22Rv1 (cell line): ENCODE measurements around the gene CRELD2.

Experiments
- ZFX ChIP-seq: fragments of 450-650 bp; IDR thresholded peaks from 2 replicates; pipeline ENCODE4 v1.6.1; 2017; ENCODE audit warnings: antibody characterized with exemption, borderline replicate concordance
- TF ChIP-seq, protein P1 (sequence below): fragments of 450-650 bp; IDR thresholded peaks from 2 replicates; pipeline ENCODE4 v1.5.1; 2017; ENCODE audit warnings: mild to moderate bottlenecking

DNA sequence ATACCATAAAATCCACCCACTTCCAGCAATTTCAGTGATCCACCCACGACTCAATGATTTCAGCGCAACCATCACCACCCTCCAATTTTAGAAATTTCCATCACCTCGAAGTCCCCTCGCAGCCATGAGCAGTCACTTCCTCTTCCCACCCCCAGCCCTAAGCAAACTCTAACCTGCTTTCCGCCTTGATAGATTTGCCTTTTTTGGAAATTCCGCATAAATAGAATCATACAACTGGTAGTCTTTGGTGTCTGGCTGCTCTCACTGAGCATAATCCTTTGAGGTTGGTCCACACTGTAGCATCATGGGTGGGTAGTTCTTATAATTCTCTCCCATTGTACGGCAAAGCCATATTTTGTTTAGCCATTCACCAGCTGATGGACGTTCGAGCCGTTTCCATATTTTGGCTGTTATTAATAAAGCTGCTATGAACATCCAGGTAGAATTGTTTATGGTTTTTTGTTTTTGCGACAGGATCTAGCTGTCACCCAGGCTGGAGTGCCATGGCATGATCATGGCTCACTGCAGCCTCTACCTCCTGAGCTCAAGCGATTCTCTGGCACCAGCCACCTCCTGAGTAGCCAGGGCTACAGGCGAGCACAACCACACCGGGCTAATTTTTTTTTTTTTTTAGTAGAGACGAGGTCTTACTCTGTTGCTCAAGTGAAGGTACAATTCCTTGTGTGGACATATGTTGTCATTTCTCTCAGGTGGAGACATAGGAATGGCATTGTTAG lies 58.2 kb downstream of the CRELD2 start:
- TF ChIP-seq, protein P1, sequence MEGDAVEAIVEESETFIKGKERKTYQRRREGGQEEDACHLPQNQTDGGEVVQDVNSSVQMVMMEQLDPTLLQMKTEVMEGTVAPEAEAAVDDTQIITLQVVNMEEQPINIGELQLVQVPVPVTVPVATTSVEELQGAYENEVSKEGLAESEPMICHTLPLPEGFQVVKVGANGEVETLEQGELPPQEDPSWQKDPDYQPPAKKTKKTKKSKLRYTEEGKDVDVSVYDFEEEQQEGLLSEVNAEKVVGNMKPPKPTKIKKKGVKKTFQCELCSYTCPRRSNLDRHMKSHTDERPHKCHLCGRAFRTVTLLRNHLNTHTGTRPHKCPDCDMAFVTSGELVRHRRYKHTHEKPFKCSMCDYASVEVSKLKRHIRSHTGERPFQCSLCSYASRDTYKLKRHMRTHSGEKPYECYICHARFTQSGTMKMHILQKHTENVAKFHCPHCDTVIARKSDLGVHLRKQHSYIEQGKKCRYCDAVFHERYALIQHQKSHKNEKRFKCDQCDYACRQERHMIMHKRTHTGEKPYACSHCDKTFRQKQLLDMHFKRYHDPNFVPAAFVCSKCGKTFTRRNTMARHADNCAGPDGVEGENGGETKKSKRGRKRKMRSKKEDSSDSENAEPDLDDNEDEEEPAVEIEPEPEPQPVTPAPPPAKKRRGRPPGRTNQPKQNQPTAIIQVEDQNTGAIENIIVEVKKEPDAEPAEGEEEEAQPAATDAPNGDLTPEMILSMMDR: no peak
- TF ChIP-seq ZFX: no peak
